IPS DF 4.7 (cell line): ENCODE data around the gene EBF3.

Experiments used
- DNase-seq: peaks from one replicate; pipeline ENCODE4 v3.0.0-alpha.2; 2013; ENCODE audit warnings: low spot score; ENCODE audit errors: extremely low read depth

Gene EBF3

GRCh38 chr10:129854158-129854557 is 109.9 kb downstream of the EBF3 start:
- DNase-seq: no peak

- no peak for DNase-seq
Measured at GRCh38 chr10:129853562-129853903, 110.5 kb downstream of the EBF3 start.

DNA sequence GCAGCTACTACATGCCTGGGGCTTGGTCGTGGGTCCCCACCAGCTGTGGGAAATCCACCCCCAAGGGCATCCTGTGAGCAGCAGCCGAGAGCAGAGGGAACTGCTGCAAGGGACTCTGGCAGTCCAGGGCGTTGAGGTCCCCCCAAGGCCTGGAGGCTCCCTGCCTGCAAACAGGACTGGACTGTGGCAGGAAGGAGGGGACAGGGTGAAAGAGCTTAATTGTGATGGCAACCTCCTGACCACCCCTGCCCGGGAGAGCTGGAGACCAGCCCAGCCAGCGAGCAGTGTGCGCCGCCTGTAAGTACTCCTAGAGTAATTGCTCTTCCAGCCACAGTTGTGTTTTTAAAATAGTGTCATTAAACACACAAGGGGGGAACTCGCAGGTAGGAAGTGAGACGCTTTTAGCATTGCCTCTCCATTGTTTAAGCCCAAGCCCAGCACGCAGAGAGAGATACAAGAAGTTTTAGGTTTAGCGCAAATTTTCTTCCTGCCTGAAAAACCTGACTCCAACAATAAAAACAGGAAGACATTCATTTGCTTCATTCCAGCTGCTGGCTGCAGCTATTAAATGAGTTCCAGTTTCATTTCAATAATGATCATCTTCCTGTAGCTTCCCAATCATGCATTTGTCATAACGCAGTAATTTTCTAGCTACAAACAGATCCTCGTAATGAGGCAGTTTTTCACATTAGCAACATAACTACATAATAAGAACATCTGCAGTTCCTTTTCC is 111.1 kb downstream of the EBF3 start:
- no peak for DNase-seq

- no peak for DNase-seq
Measured at GRCh38 chr10:129851941-129852640, 112.0 kb downstream of the EBF3 start.

GRCh38 chr10:129850790-129851189 is 113.3 kb downstream of the EBF3 start:
- DNase-seq: no peak

GRCh38 chr10:129850316-129850715 is 113.8 kb downstream of the EBF3 start:
- no peak for DNase-seq

- DNase-seq: no peak
Measured at GRCh38 chr10:129849853-129850252, 114.2 kb downstream of the EBF3 start.

- DNase-seq: no peak
Measured at GRCh38 chr10:129849452-129849750, 114.7 kb downstream of the EBF3 start.

GRCh38 chr10:129848696-129849451 is 115.2 kb downstream of the EBF3 start:
- no peak for DNase-seq

DNA sequence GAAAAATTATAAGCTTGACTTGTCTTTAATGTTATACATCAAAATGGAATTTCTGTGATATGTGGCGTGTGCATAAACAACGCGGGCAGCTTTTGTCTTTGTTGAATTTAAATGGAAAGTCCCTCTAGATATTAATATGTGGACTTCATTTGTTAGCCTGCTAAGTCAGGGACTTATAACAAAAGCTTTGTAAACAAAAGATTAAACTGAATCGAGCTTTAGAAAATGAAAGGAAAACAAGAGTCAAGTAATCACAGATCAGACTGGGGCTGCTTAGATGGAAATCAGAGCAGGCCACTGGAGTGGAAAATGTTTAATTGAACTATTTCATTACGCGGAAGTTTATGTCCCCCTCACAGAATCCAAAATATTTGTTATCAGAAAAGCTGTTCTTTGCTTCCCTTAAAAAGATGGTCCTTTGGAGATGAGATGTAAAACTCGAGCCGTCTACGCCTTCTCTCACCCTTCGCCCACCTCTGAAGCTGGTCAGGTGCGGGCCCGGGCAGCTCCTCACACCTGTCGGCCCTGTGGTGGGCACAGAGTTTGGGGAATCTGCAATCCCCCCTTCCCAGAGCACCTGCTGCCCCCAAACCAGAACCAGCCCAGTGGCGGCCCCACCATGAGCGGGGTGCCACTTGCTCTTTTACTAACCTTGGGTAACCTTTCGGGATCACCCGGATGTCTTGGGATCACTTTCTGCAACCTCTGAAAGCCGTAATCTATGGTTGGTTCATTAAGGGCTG is 116.2 kb downstream of the EBF3 start:
- DNase-seq: no peak

- no peak for DNase-seq
Measured at GRCh38 chr10:129846991-129847391, 117.1 kb downstream of the EBF3 start.

DNA sequence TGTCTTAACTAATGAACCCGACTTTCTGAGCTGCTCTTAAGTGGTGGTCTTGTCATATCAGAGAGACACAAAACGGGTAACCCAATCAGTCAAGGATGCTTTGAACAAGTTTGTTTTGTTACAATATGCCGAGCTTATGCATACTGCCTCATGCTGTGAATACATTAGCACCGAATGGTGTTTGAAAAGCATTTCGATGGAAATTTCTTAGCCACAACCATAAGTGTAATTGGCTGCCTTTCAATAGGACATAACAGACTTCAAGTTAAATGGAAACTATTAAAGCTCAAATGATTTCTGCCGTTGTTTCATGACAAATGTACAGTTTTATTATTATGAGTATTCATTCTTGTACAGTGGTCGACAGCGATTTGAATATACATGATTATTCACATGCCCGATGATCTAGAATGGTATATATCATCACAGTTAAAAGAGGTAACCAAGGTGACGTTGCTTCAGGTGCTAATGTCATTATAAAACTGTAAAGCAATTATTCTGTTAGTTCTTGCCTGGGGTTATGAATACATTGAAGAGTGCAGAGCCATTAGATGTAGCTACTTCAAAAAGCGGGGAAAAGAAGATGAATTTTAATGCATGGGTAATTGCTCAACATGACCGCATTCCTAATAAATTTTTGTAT is 118.8 kb downstream of the EBF3 start:
- DNase-seq: no peak

DNA sequence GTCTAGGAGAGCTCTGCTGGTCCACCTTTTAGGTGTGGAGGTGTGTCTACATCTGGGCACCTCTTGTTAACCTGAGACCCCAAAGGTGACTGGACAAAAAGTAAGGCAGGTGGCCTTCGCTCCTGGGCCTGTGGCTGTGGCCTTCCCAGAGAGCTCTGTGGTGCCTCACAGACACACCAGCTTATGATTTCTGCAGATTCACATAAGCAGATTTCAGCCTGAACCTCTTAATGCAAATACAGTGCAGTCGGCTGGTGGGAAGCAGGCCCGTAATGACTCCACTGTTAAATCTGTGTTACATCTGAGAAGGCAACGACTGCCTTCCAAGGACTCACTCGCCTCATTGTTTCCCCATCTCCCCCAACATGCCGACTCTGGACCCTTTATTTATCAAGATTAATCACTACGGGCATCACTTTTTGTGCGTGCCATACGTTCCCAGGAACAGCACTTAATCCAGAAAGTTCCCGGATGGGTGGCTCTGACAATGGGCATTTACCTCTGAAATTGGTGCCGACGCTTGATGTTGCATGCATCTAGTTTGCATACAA is 119.8 kb downstream of the EBF3 start:
- no peak for DNase-seq

DNA sequence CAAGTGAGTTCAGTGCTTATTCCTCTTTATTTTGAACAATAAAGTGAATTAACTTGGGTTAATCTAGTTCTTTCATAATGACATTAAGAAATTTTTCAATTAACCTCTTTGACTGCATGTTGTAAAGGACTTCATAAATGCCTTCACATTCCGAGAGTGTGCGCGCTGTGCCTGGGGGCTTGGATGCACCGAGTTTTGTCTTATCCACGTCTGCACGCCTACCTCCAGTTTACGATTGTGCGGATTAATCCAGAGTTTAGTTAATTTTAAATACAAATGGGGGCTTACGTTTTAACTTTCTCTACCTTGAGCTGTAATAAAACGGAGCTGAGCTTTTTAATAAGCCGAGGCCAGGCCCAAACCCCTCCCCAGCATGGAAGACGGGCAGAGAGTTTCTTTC is 120.4 kb downstream of the EBF3 start:
- DNase-seq: no peak

DNA sequence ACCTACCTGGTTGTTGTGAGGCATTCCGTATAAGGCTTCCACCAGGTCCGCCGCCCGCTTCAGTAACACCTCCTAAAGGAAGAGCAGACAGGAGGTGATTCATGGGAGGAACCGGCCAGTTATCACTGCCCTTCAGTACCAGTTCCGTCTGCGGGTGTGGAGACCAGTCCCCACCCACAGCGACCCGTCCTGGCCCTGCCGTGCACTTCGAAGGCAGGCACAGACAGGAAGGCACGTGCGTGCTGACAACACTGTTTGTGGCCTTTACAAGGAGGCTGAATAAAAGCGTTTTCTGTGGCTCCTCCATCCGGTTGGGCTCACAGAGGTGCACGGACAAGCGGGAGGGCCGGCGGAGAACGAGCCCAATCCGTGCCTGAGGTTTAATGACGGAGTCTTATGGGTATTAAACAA is 120.9 kb downstream of the EBF3 start:
- DNase-seq: no peak

DNA sequence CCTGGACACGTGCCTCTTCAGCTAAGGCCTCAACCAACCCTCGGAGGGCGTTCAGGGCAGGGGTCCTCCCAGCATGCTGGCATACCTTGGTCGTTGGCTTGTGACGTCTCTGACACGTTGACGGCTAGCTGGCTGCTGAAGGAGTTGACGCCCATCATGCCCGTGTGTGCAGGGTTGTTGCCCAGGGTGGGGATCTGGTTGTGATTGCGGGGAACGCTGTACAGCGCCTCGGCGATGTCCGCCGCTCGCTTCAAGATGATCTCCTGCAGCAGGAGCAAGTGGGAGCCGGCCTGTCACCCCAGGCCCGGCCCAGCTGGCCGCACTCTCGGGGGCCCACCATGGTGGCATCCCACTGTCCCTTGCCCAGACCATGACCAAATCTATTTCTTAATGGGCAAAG is 122.0 kb downstream of the EBF3 start:
- no peak for DNase-seq

GRCh38 chr10:129841590-129841989 is 122.5 kb downstream of the EBF3 start:
- DNase-seq: no peak

DNA sequence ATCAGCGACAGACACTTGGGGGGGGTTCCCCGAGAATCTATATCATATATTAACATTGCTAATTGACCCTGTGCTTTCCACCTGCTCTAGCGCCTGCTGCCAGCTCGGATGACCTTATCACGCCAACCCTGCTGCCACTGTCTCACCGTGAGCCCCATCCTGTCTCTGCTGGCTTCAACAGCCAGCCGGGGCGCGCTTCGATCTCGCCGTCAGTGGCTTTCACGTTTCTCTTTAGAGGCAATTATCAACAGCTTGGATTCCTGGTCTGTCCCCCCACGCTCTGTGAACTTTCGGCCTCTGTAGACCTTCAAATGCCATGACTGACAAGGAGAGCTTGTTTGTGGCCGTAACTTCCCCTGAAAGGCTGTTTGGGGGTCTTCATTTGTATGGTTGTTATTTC is 123.0 kb downstream of the EBF3 start:
- no peak for DNase-seq

GRCh38 chr10:129840196-129840590 is 123.9 kb downstream of the EBF3 start:
- no peak for DNase-seq

- no peak for DNase-seq
Measured at GRCh38 chr10:129839285-129840195, 124.5 kb downstream of the EBF3 start.
